IMR-90 (cell line): ENCODE measurements around the gene LDLRAD3. TPM values are rescaled to one million over a fixed set of nuclear protein-coding genes. Genes with fewer than 3 reads are reported as not detected.

Experiments used
- ATAC-seq: fragments of 200-7000 bp; cut with Tn5 transposase; 2 replicates; pipeline ENCODE4 v1.9.1; 2020; ENCODE audit warnings: low read depth, mild to moderate bottlenecking, moderate library complexity
- BruUV-seq: library from RNA; stranded (reverse); fragments of 400-500 nt; replicated peaks from 2 replicates; lab custom pipeline; 2021; lab: Mats Ljungman, UMichigan
- CTCF ChIA-PET: fragments of 300-600 bp; formaldehyde crosslinking; extraction: SDS; loops from one replicate; lab custom pipeline; 2021; ENCODE audit warnings: antibody characterized with exemption; lab: Yijun Ruan, JAX
- POLR2A ChIA-PET: fragments of 300-600 bp; sonication (Branson Sonifier 250); formaldehyde crosslinking; loops from one replicate; lab custom pipeline; 2022; ENCODE audit warnings: antibody characterized with exemption; ENCODE audit not compliant: unreplicated experiment; lab: Charles Lee
- DNase-seq: peaks from one replicate; pipeline ENCODE4 v3.0.0; 2013
- H2AFZ ChIP-seq: replicated peaks from 2 replicates; pipeline ENCODE3; 2013; ENCODE audit warnings: low read length, mild to moderate bottlenecking; ENCODE audit not compliant: poor library complexity
- H2AK5ac ChIP-seq: 2 replicates; pipeline ENCODE4 v1.6.1; 2013; ENCODE audit warnings: low read depth, low read length, inconsistent platforms
- H2AK9ac ChIP-seq: replicated peaks from 2 replicates; pipeline ENCODE3; 2013; ENCODE audit warnings: mild to moderate bottlenecking, low read depth, low read length, moderate library complexity; ENCODE audit not compliant: poor library complexity
- H2BK120ac ChIP-seq: 2 replicates; pipeline ENCODE4 v1.6.1; 2013; ENCODE audit warnings: low read depth, low read length, inconsistent platforms
- H2BK15ac ChIP-seq: 3 replicates; pipeline ENCODE4 v1.6.1; 2013; ENCODE audit warnings: low read depth, low read length, inconsistent platforms
- H2BK20ac ChIP-seq: 2 replicates; pipeline ENCODE4 v1.6.1; 2013; ENCODE audit warnings: low read depth, mild to moderate bottlenecking, inconsistent platforms, low read length, moderate library complexity
- H2BK5ac ChIP-seq: 2 replicates; pipeline ENCODE4 v1.6.1; 2013; ENCODE audit warnings: mild to moderate bottlenecking, low read depth, low read length, inconsistent platforms; ENCODE audit not compliant: poor library complexity, severe bottlenecking
- H3K14ac ChIP-seq: replicated peaks from 2 replicates; pipeline ENCODE4 v1.6.1; 2013; ENCODE audit warnings: low read depth, low read length, inconsistent platforms
- H3K18ac ChIP-seq: 2 replicates; pipeline ENCODE4 v1.6.1; 2013; ENCODE audit warnings: low read depth, low read length, control low read depth
- H3K23ac ChIP-seq: 2 replicates; pipeline ENCODE4 v1.6.1; 2013; ENCODE audit warnings: low read depth, low read length, inconsistent platforms
- H3K27ac ChIP-seq: 2 replicates; pipeline ENCODE4 v1.5.1; 2013; ENCODE audit warnings: mild to moderate bottlenecking, control low read depth, low read length; ENCODE audit not compliant: insufficient read depth
- H3K27me3 ChIP-seq: 2 replicates; pipeline ENCODE4 v1.6.1; 2013; ENCODE audit warnings: low read length; ENCODE audit not compliant: control insufficient read depth, insufficient read depth
- H3K36me3 ChIP-seq: 2 replicates; pipeline ENCODE4 v1.6.1; 2013; ENCODE audit warnings: low read length, mixed read lengths; ENCODE audit not compliant: control insufficient read depth, insufficient read depth
- H3K4ac ChIP-seq: 2 replicates; pipeline ENCODE4 v1.6.1; 2013; ENCODE audit warnings: low read depth, low read length, inconsistent platforms
- H3K4me1 ChIP-seq: 2 replicates; pipeline ENCODE4 v1.6.1; 2013; ENCODE audit warnings: low read length, mixed read lengths; ENCODE audit not compliant: control insufficient read depth, insufficient read depth
- H3K4me2 ChIP-seq: 2 replicates; pipeline ENCODE4 v1.6.1; 2013; ENCODE audit warnings: low read depth, mild to moderate bottlenecking, control low read depth, low read length, moderate library complexity
- H3K4me3 ChIP-seq: 2 replicates; pipeline ENCODE4 v1.5.1; 2013; ENCODE audit warnings: low read depth, mild to moderate bottlenecking, control low read depth, low read length, moderate library complexity; ENCODE audit not compliant: insufficient read depth
- H3K56ac ChIP-seq: 2 replicates; pipeline ENCODE4 v1.6.1; 2013; ENCODE audit warnings: low read length, inconsistent platforms; ENCODE audit not compliant: insufficient read depth; ENCODE audit errors: extremely low read depth
- H3K79me1 ChIP-seq, 2 experiments: 2 replicates each; pipeline ENCODE4 v1.6.1; 2013; ENCODE audit warnings: low read length in 2 of 2, inconsistent platforms in 1 of 2, low read depth in 1 of 2
- H3K9ac ChIP-seq: 2 replicates; pipeline ENCODE4 v1.6.1; 2013; ENCODE audit warnings: low read depth, low read length, control low read depth
- H3K9me1 ChIP-seq: 2 replicates; pipeline ENCODE4 v1.6.1; 2013; ENCODE audit warnings: low read length, inconsistent platforms; ENCODE audit not compliant: insufficient read depth
- H3K9me3 ChIP-seq: 2 replicates; pipeline ENCODE4 v1.6.1; 2013; ENCODE audit warnings: low read length; ENCODE audit not compliant: control insufficient read depth, insufficient read depth
- H4K20me1 ChIP-seq: 2 replicates; pipeline ENCODE4 v1.6.1; 2013; ENCODE audit warnings: low read length, inconsistent platforms; ENCODE audit not compliant: insufficient read depth
- H4K5ac ChIP-seq: 2 replicates; pipeline ENCODE4 v1.6.1; 2013; ENCODE audit warnings: mild to moderate bottlenecking, low read depth, low read length, control low read depth
- H4K8ac ChIP-seq, 2 experiments: 2 replicates each; pipeline ENCODE4 v1.6.1; 2013; ENCODE audit warnings: low read depth in 2 of 2, low read length in 2 of 2, control low read depth in 1 of 2, inconsistent platforms in 1 of 2
- H4K91ac ChIP-seq: 2 replicates; pipeline ENCODE4 v1.6.1; 2013; ENCODE audit warnings: low read depth, low read length, inconsistent platforms; ENCODE audit not compliant: insufficient read depth
- BHLHE40 ChIP-seq: fragments of 150-350 bp; IDR thresholded peaks from 2 replicates; pipeline ENCODE4 v1.6.1; 2016; ENCODE audit warnings: mild to moderate bottlenecking, low read depth, low read length
- CEBPB ChIP-seq: IDR thresholded peaks from 2 replicates; pipeline ENCODE4 v1.6.1; 2012; ENCODE audit warnings: low read depth, low read length, improper control_type of control experiment
- CHD1 ChIP-seq: IDR thresholded peaks from 2 replicates; pipeline ENCODE4 v1.6.1; 2012; ENCODE audit warnings: low read depth, low read length, improper control_type of control experiment
- CTCF ChIP-seq: conservative IDR thresholded peaks from 2 replicates; pipeline ENCODE4 v1.5.1; 2012; ENCODE audit warnings: mild to moderate bottlenecking, low read depth, low read length, improper control_type of control experiment
- ELK1 ChIP-seq: fragments of 150-350 bp; IDR thresholded peaks from 2 replicates; pipeline ENCODE4 v1.6.1; 2016; ENCODE audit warnings: low read depth, mild to moderate bottlenecking, low read length, moderate library complexity, borderline replicate concordance
- FOS ChIP-seq: fragments of 150-350 bp; IDR thresholded peaks from 2 replicates; pipeline ENCODE4 v1.6.1; 2016; ENCODE audit warnings: low read depth, low read length
- MAFK ChIP-seq: IDR thresholded peaks from 2 replicates; pipeline ENCODE4 v1.6.1; 2012; ENCODE audit warnings: low read depth, low read length, improper control_type of control experiment
- MAZ ChIP-seq: IDR thresholded peaks from 2 replicates; pipeline ENCODE4 v1.6.1; 2012; ENCODE audit warnings: low read depth, mild to moderate bottlenecking, low read length, improper control_type of control experiment, moderate library complexity, borderline replicate concordance
- MXI1 ChIP-seq: IDR thresholded peaks from 2 replicates; pipeline ENCODE4 v1.6.1; 2012; ENCODE audit warnings: low read depth, mild to moderate bottlenecking, low read length, moderate library complexity, borderline replicate concordance
- NFE2L2 ChIP-seq: fragments of 150-350 bp; IDR thresholded peaks from 2 replicates; pipeline ENCODE4 v1.6.1; 2016; ENCODE audit warnings: low read depth, mild to moderate bottlenecking, low read length
- POLR2A ChIP-seq: IDR thresholded peaks from 2 replicates; pipeline ENCODE4 v1.6.1; 2012; ENCODE audit warnings: mild to moderate bottlenecking, low read depth, low read length
- RAD21 ChIP-seq: IDR thresholded peaks from 2 replicates; pipeline ENCODE4 v1.6.1; 2012; ENCODE audit warnings: low read length, improper control_type of control experiment
- RCOR1 ChIP-seq: IDR thresholded peaks from 2 replicates; pipeline ENCODE4 v1.6.1; 2012; ENCODE audit warnings: mild to moderate bottlenecking, low read length, improper control_type of control experiment; ENCODE audit not compliant: insufficient replicate concordance
- RFX5 ChIP-seq: IDR thresholded peaks from 2 replicates; pipeline ENCODE4 v1.8.0; 2012; ENCODE audit warnings: low read depth, mild to moderate bottlenecking, low read length, moderate library complexity
- SMC3 ChIP-seq: fragments of 150-350 bp; IDR thresholded peaks from 2 replicates; pipeline ENCODE4 v1.6.1; 2016; ENCODE audit warnings: low read depth, mild to moderate bottlenecking, antibody characterized with exemption, low read length, moderate library complexity
- USF2 ChIP-seq: fragments of 150-350 bp; IDR thresholded peaks from 2 replicates; pipeline ENCODE4 v1.6.1; 2017; ENCODE audit warnings: mild to moderate bottlenecking, antibody characterized with exemption, low read length, low read depth
- WGBS, 2 experiments: methylation state at CpG; one replicate each; pipeline versions ENCODE4 v1.1.5 to v1.1.7; 2013; ENCODE audit warnings: missing lambda C conversion rate in 2 of 2; ENCODE audit not compliant: insufficient read length in 1 of 2; ENCODE audit errors: extremely low coverage in 2 of 2; 5-methylcytosine and 5-hydroxymethylcytosine counted together
- dilution Hi-C: fragments of 300-500 bp; cut with HindIII; formaldehyde crosslinking; loops from one replicate; pipeline ENCODE4 v1.14.3; 2018; ENCODE audit warnings: low sequenced_read_pairs; ENCODE audit not compliant: unreplicated experiment
- in situ Hi-C: fragments of 300-500 bp; cut with MboI; formaldehyde crosslinking; loops from 3 replicates; pipeline ENCODE4 v1.14.3; 2019; ENCODE audit warnings: low sequenced_read_pairs, inconsistent platforms, mixed read lengths
- intact Hi-C: fragments of 100-400 bp; cut with micrococcal nuclease; formaldehyde crosslinking; loops from 2 replicates; pipeline ENCODE4 v1.10.0; 2022
- polyA plus RNA-seq, 3 experiments: library from polyadenylated mRNA; depleted of rRNA; stranded (reverse); fragments of >200 nt; gene quantifications; 2 replicates each; pipeline ENCODE4 v1.2.3, GENCODE V29; 2012; ENCODE audit warnings: low replicate concordance in 1 of 3
- total RNA-seq: library from RNA; depleted of rRNA; stranded (reverse); fragments of >200 nt; gene quantifications from 2 replicates; pipeline ENCODE4 v1.2.3, GENCODE V29; 2012

The LDLRAD3 gene
- total and polyA plus RNA-seq, 2 of the 4 experiments (the other 2 are of a cell fraction): 2.7 to 6.4 TPM

GRCh38 chr11:36086366-36086765 is 142.5 kb downstream of the LDLRAD3 start:
- H3K9me3 ChIP-seq: no peaks in the 10 kb centered on the region
- H3K56ac ChIP-seq: no peak overlapping the region
- H4K20me1 ChIP-seq: peaks cover 4% of the 10 kb centered on the region; the same call in 1 of the 2 replicates
- no TSS peak for BruUV-seq
- H2BK5ac ChIP-seq: no peak overlapping the region
- TF ChIP-seq MAZ: no peak
- TF ChIP-seq FOS: no peak
- no peak for TF ChIP-seq NFE2L2
- no peak for TF ChIP-seq SMC3
- TF ChIP-seq RFX5: no peak
- TF ChIP-seq CTCF: no peak
- TF ChIP-seq ELK1: no peak
- no peak for TF ChIP-seq MXI1
- no peak for TF ChIP-seq CHD1
- no peak for TF ChIP-seq RAD21
- TF ChIP-seq POLR2A: no peak
- TF ChIP-seq RCOR1: no peak
- TF ChIP-seq CEBPB: no peak
- TF ChIP-seq MAFK: no peak
- TF ChIP-seq USF2: no peak
- TF ChIP-seq BHLHE40: no peak
- no CpG with 5 or more reads among the region's 6 CpGs for WGBS, 2 experiments
- no peak overlapping the region for H4K8ac ChIP-seq
- H3K27ac ChIP-seq: no peak overlapping the region
- H3K4ac ChIP-seq: no peak overlapping the region
- no peak overlapping the region for H2AK9ac ChIP-seq
- H3K79me1 ChIP-seq: peaks cover 0 to 9% of the 10 kb centered on the region in 2 experiments; a peak in 1 of 4 replicates
- ATAC-seq: no peak
- H3K14ac ChIP-seq: no peak overlapping the region
- ChIA-PET POLR2A (no interaction called here), CTCF (no interaction called here)
- dilution Hi-C loops (no loop called here), in situ Hi-C loops (no loop called here), intact Hi-C loops (no loop called here)
- H3K4me2 ChIP-seq: no peak overlapping the region
- DNase-seq: no peak
- no peak overlapping the region for H3K9ac ChIP-seq
- peaks cover 13% of the 10 kb centered on the region for H3K4me1 ChIP-seq
- H3K23ac ChIP-seq: no peak overlapping the region
- peaks cover 3% of the 10 kb centered on the region; the same call in 1 of the 2 replicates for H3K36me3 ChIP-seq
- no peaks in the 10 kb centered on the region for H3K27me3 ChIP-seq
- no peak overlapping the region for H2AK5ac ChIP-seq
- H3K9me1 ChIP-seq: peaks cover 11% of the 10 kb centered on the region
- no peak overlapping the region for H2AFZ ChIP-seq
- H3K18ac ChIP-seq: no peak overlapping the region
- H3K4me3 ChIP-seq: no peak overlapping the region
- no peak overlapping the region for H2BK15ac ChIP-seq
- no peak overlapping the region for H4K91ac ChIP-seq
- H2BK120ac ChIP-seq: no peak overlapping the region
- H4K5ac ChIP-seq: no peak overlapping the region
- no peak overlapping the region for H2BK20ac ChIP-seq
